ENCODE results near the gene DNAAF1.
A peak's percentile ranks its signal among the peaks of the same experiment; 100 is the strongest.

Gene DNAAF1

DNA sequence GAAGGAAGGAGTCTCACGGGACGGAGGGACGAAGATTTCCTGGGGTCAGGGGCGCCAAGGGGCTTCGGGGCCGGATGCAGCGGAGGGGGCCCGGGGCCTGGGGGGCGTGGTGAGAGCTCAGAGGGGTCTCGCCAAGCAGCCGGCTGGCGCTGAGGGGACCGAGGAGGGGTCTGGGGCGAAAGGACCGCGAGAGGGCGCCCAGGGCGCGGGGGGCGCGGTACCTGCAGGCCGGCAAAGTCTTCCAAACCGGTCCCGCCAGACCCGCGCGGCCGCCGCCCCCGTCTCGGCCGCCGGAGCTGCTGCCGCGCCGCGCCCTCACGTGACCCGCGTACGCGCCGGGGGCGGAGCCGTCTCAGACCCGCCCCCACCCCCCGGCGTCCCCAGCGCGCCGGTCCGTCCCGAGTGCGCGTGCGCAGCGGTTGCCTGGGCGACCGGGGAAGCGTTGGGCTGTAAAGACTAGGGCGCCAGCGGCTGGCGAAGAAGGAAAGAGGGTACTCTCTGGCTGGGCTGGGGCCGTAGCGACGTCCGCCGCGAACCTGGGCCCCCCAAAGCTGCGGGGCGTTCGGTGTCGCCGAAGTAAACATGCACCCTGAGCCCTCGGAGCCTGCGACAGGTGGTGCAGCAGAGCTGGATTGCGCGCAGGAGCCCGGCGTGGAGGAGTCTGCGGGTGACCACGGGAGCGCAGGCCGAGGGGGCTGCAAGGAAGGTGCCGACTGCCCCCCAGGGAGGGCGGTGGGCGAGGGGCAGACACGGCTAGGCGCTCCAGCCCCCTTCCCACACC lies at the start of gene DNAAF1, which contains the start of gene HSDL1:
TSS of gene DNAAF1 (plus strand) at position 450 of the 781 bp plus-strand sequence. CDS start at position 583, 133 bp downstream.
TSS of gene HSDL1 (minus strand) at position 319 of the 781 bp plus-strand sequence. CDS start 13,856 bp downstream, outside the sequence.
- DNase-seq (ENCODE audit: insufficient read length, low spot score) = peak; percentile 45
- TF ChIP-seq, protein P1, sequence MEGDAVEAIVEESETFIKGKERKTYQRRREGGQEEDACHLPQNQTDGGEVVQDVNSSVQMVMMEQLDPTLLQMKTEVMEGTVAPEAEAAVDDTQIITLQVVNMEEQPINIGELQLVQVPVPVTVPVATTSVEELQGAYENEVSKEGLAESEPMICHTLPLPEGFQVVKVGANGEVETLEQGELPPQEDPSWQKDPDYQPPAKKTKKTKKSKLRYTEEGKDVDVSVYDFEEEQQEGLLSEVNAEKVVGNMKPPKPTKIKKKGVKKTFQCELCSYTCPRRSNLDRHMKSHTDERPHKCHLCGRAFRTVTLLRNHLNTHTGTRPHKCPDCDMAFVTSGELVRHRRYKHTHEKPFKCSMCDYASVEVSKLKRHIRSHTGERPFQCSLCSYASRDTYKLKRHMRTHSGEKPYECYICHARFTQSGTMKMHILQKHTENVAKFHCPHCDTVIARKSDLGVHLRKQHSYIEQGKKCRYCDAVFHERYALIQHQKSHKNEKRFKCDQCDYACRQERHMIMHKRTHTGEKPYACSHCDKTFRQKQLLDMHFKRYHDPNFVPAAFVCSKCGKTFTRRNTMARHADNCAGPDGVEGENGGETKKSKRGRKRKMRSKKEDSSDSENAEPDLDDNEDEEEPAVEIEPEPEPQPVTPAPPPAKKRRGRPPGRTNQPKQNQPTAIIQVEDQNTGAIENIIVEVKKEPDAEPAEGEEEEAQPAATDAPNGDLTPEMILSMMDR (IDR thresholded peaks at IDR 0.05; ENCODE audit: insufficient read depth, missing control alignments) = peak; percentile 11
- FAIRE-seq = no peak

DNA sequence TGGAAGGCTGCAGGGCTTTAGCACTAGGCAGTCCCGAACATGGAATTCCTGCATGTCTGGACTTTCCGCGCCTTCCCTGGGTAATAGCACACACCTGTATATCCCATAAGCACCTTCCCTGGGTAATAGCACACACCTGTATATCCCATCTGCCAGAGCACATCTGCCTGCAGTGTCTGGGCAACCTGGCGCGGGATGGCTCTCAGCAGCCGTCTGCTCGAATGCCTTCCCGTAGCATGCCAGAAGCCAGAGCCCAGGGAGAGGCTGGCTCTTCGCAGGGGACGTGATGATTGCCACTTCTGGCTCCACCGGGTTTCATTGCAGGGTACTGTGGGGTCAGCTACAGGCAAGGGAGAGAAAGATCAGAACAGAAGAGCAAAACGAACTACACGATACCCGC lies 49.6 kb upstream of the DNAAF1 start:
- TF ChIP-seq, protein P1 (IDR thresholded peaks at IDR 0.05; ENCODE audit: insufficient read depth, missing control alignments) = no peak
- FAIRE-seq (no peak), DNase-seq (ENCODE audit: insufficient read length, low spot score) (no peak)

DNA sequence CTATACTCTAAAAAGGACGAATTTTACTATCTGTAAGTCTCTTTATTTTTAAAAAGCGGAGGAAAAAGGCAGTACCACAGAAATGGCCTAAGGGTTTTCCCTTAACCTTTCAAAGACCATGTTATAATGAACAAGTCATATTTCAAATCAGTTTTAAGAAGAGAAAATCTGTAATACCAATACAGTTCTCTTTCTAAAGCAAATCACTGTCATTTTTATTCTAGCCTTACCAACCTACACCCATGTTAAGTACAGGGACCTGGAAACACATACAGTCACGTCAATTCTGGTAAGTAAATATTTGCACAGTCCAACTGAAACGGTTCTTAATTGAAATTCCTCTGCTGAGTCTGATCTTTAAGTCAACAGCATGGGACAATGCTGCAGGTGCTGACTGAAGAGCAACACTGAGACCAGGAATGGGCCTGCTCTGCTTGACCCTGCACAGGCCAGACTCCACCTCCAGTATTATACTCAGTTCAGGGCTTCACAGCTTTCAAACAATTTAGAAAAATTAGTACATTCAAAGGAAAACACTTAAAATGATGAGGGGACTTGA lies 48.6 kb upstream of the DNAAF1 start:
- no peak for DNase-seq (ENCODE audit: insufficient read length, low spot score)
- TF ChIP-seq, protein P1 (IDR thresholded peaks at IDR 0.05; ENCODE audit: insufficient read depth, missing control alignments) = no peak
- FAIRE-seq = no peak

DNA sequence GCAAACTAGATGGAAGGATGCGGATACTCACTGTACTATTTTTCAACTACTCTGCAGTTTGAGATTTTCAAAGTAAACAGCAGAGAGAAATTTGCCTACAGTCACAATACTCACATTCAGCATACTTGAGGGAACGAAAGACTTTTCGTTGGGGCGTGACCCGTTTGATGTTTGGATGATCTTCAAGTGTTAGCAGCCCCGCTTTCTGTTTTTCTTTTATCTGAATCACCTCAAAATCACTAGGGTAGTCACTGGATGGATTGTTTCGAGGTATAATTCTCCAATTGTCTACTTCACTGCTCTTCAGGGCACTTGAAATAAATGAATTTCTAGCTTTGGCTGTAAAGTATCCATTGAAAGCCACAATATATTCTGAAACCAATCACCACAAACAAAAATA lies 46.2 kb upstream of the DNAAF1 start:
- DNase-seq (ENCODE audit: insufficient read length, low spot score) = no peak
- TF ChIP-seq, protein P1 (IDR thresholded peaks at IDR 0.05; ENCODE audit: insufficient read depth, missing control alignments) = no peak
- FAIRE-seq = no peak

DNA sequence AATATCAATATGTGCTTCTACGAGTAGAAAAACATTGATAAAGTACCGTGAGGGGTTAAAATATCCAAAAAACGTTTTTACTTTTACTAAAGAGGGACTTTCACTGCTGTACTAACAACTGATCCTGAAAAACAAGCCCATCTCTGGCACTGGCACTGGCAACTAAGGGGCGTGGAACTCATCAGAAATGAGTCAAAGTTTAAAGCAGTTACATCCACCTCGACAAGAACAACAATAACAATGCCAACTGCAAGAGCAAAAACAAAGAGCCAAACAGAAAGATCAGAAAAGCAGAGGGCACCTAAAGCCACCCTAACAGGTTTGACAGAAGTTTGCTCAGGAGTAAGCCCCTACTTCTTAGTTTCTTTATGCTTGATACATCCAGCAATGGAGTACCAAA lies 41.4 kb upstream of the DNAAF1 start:
- TF ChIP-seq, protein P1 (IDR thresholded peaks at IDR 0.05; ENCODE audit: insufficient read depth, missing control alignments) = no peak
- DNase-seq (ENCODE audit: insufficient read length, low spot score) (no peak), FAIRE-seq (no peak)

DNA sequence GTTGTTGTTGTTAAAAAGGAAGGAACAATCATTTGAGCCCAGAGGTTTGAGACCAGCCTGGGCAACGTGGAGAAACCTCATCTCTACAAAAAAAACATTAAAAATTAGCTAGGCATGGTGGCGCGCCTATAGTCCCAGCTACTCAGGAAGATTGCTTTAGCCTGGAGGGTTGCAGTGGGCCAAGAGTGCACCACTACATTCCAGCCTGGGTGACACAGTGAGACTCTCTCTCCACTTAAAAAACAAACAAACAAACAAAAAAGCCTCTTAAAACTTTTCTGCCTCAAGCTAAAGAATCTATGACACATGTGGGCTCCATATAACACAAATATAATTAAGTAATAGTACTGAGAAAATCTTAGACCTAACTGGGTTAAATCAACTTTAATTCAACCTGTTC lies 40.9 kb upstream of the DNAAF1 start:
- FAIRE-seq (no peak), DNase-seq (ENCODE audit: insufficient read length, low spot score) (no peak)
- TF ChIP-seq, protein P1 (IDR thresholded peaks at IDR 0.05; ENCODE audit: insufficient read depth, missing control alignments) = no peak

DNA sequence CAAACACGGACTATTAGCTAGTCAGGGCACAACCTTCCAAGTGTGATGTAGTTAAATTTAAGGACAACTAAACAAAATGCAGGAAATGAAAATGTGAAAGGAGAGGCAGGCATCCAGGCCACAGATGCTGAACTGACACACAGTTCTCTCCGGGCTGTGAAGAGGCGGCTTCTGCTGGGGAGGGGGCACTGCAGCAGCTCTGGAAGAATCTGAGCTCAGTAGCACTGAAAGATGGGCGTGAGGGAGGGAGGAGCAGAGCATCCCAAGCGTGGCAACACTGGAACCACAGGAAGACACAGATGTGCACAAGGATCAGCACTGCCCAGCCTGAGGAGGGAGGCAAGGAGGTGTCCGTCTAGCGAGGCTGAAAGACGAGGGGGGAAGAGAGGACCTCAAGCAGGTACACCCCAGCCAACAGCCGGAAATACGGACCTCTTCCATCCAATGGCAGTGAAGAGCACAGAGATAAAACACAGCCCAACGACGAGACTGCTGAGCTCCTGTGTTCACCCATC lies 39.8 kb upstream of the DNAAF1 start:
- DNase-seq (ENCODE audit: insufficient read length, low spot score) (no peak), FAIRE-seq (no peak)
- TF ChIP-seq, protein P1 (IDR thresholded peaks at IDR 0.05; ENCODE audit: insufficient read depth, missing control alignments) = no peak

All from D721Med (cell line).